Measurements from ENCODE around the gene EFCAB8.
"Not testable (repeated sequence)": the region's sequence is repeated elsewhere in the genome, so short reads cannot be mapped to it uniquely, and the experiment has no call there.

Gene EFCAB8

GRCh38 chr20:32912688-32913087 lies 54.0 kb downstream of the EFCAB8 start:
- DNase-seq, result no peak

- DNase-seq, result no peak
Measured at GRCh38 chr20:32914031-32914430, 55.3 kb downstream of the EFCAB8 start.

- no peak for DNase-seq
Measured at GRCh38 chr20:32917191-32917950, 58.6 kb downstream of the EFCAB8 start.

DNA sequence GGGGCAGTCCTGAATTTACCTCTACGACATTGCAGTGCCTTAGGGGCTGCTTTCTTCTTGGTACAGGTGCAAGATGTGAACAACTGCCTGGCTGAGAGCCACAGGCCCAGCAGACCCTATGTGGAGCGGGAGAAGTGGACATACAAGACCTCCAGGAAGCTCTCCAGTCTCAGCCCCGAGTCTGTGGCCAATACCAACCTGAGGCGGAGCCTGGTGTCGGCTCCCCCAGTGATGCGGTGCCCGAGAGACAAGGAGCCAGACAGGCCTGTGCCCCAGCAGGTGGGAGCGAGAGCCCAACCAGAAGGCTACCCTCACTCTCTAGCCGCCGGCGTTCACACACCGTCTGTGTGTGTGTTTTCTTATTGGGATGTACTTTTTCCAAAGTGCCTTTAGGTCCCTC lies 59.6 kb downstream of the EFCAB8 start:
- DNase-seq, result no peak

- no peak for DNase-seq
Measured at GRCh38 chr20:32918751-32919150, 60.0 kb downstream of the EFCAB8 start.

DNA sequence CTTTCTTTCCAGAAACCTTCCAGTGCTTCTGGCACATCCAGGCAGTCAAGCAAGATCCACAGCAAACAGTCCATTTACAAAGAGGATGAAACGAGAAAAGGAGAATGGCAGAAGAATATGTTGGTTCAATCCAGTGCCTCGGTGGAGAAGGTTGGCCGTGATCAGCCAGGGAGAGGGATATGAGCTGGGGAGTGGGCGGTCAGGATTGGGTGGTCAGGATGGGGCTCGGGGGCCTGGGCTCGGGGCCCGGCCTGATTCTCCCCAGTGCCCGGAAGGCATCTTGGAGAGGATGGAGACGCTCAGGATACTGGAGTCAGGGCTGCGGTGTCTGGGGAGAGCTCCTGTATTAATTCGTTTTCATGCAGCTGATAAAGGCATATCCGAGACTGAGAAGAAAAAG lies 61.3 kb downstream of the EFCAB8 start:
- DNase-seq, result no peak

- no peak for DNase-seq
Measured at GRCh38 chr20:32920530-32921298, 62.0 kb downstream of the EFCAB8 start.

DNA sequence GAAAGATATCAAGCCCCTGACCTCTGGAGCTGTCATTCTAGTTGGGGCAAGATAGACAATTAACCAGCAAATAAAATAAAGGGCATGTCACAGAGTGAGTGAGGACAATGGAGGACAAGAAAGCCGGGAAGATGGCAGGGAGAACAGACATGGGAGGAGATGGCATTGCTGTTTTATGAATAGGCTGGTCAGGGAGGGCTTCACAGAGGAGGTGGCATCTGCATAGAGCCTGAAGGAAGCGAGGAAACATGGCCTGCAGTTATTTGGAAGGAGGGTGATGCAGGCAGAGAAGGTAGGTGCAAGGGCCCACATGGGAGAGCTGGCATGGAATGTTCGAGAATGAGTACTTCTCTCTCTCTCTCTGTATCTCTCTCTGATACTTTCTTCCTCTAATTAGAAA lies 63.7 kb downstream of the EFCAB8 start:
- DNase-seq, result no peak

GRCh38 chr20:32924781-32925180 lies 66.1 kb downstream of the EFCAB8 start:
- no peak for DNase-seq

GRCh38 chr20:32925481-32926196 lies 66.9 kb downstream of the EFCAB8 start:
- DNase-seq, result no peak

DNA sequence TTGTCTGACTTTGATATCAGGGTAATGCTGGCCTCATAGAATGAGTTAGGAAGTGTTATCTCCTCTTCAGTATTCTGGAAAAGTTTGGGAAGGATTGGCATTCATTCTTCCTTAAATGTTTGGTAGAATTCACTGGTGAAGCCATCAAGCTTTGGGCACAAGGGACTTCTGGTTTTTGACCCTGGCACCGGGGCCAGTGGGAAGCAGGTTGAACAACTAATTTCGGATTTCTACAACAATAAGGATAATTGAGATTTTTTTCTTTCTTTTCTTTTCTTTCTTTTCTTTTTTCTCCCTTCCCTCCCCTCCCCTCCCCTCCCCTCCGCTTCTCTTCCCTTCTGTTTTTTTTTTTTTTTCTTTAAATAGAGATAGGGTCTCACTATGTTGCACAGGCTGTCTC lies 70.4 kb downstream of the EFCAB8 start:
- no peak for DNase-seq

DNA sequence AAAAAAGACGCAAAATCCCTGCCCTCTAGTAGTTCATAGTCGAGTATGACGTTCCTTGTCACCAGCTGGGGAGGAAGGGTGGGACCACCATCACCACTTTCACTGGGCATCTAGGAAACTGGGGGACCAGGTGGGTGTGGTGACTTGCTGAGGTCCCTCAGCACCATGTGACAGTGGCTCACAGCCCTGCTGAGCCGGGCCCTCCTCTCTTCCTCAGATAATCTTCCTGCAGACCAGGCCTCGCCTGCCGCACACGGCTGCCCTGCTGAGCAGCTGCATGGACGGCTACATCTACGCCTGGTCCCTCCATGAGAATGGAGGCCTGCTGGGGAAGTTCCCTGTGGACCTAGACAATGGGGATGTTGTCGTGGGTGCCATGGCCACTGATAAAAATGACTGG lies 71.5 kb downstream of the EFCAB8 start:
- DNase-seq, result no peak

GRCh38 chr20:32930701-32931100 lies 72.0 kb downstream of the EFCAB8 start:
- DNase-seq, result no peak

- no peak for DNase-seq
Measured at GRCh38 chr20:32934580-32934979, 75.9 kb downstream of the EFCAB8 start.

GRCh38 chr20:32941155-32941885 lies 82.6 kb downstream of the EFCAB8 start:
- no peak for DNase-seq

DNA sequence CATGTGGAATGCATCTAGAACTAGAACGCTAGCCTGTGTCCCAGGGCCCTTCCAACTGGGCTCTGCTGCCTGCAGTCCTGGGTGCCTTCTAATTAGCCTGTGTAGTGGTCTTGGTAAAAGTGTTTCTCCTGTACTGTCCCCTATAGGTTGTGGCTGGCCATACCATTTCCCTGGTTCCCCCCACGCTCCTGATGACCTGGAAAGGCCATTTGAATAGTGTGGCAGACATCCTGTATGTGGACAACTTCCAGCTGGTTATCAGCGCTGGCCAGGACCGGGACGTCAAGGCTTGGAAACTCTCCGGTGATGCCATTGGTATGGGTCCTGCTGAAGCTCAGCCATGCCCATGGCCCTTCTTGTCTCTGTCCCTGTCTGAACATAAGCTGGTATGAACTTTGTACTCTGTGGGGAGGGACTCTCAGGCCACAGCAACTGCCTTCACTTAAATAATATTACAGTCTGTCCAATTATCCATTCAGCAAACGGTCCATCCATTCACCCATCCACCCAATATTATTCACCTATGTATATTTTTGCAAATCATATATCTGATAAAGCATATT lies 84.8 kb downstream of the EFCAB8 start:
- no peak for DNase-seq

DNA sequence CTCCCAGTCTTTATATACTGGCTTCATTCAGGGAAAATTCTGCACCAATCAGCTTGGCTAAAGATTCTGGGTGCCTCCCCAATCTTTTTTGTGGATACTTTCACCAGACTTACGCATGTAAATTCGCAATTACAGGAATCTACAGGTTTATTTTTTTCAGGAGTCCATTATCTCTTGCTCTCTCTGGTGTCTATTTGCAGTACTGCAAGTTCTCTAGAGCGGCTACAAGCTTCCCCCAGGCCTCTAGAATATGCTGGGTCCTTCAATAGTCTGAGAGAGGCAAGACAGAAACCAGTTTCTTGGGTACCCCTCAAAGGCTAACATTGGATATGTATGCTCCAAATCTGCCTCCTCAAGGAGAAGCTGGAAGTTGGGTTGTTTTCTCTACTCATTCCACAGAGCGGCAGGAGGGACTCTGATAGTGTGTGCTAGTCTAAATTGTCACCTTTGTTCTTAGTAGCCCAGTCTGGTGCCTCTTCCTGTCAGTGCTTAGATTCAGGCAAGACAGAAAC lies 87.0 kb downstream of the EFCAB8 start:
- no peak for DNase-seq

DNA sequence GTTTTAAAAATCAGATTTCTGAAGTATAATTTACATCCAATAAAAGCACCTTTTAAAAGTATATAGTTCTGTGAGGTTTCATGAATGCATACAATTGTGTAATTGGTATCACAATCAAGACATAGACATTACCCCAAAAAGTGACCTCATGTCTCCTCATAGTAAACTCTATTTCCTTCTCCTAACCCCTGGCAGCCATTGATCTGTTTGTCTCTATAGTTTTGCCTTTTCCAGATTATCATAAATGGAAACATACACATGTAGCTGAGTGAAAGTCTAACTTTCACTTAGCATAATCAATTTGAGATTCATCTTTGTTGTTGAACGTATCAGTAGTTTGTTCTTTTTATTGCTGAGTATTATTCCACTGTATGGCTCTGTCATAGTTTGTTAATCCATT lies 87.9 kb downstream of the EFCAB8 start:
- no peak for DNase-seq

- DNase-seq, result not testable (repeated sequence)
Measured at GRCh38 chr20:32950539-32950938, 91.8 kb downstream of the EFCAB8 start.

DNA sequence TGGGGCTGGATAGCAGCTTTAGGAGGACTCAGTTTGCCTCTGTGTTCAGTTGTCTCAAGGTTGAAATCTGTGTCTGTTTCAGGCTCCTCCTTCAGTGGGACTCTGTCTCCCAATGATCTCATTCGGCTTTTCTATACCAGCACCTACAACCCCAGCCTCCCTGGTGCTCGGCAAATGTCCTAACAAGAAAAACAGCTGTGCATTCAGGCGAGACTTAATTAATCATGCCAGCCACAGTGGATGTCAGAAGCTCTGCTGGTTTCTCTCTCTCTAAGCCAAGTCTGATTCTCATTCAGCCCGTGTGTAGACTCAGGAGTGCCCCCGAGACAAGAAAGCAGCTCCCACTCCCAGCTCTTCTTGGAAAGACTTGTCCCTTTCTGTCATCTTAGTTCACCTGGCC lies 98.7 kb downstream of the EFCAB8 start:
- DNase-seq, result no peak

DNA sequence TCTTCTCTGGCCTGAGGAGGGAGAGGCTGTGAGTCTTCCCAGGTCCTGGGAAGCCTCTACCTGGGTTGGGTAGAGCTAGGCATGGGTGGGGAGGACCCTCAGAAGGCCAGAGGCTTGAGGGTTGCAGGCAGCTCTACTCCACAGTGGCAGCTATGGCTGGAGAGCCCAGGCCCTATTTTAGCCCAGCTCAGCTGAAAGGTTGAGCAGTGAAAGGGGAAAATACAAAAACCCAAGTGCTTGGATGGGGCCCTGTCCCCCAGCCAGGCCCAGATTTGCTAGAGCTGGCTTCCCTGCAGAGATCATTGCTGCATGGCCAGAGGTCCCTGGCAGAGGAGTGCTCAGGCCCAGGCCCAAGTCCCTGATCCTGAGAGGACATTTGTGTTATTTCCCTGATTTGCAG lies 99.9 kb downstream of the EFCAB8 start:
- DNase-seq, result no peak
